ENCODE measurements around the gene GPC5. TPM values are rescaled to one million over a fixed set of nuclear protein-coding genes. Genes with fewer than 3 reads are reported as not detected.
"Not testable (repeated sequence)": the region's sequence is repeated elsewhere in the genome, so short reads cannot be mapped to it uniquely, and the experiment has no call there.

The GPC5 gene
- polyA plus RNA-seq, 12 donors = 0.23 to 1.4 (median 0.50) TPM; not detected in 2

- DNase-seq = no peak
Measured at GRCh38 chr13:92735909-92736308, 1337.5 kb downstream of the GPC5 start.

- DNase-seq = no peak
Measured at GRCh38 chr13:92739306-92739818, 1340.9 kb downstream of the GPC5 start.

- no peak for DNase-seq
Measured at GRCh38 chr13:92743992-92744391, 1345.6 kb downstream of the GPC5 start.

- no peak for DNase-seq
Measured at GRCh38 chr13:92745258-92745657, 1346.8 kb downstream of the GPC5 start.

- not testable (repeated sequence) for DNase-seq
Measured at GRCh38 chr13:92752705-92753104, 1354.3 kb downstream of the GPC5 start.

- DNase-seq = no peak
Measured at GRCh38 chr13:92761710-92762109, 1363.3 kb downstream of the GPC5 start.

- DNase-seq = no peak
Measured at GRCh38 chr13:92767468-92767867, 1369.0 kb downstream of the GPC5 start.

GRCh38 chr13:92768602-92769001 lies 1370.2 kb downstream of the GPC5 start:
- DNase-seq = no peak

GRCh38 chr13:92769046-92769445 lies 1370.6 kb downstream of the GPC5 start:
- no peak for DNase-seq

- DNase-seq = no peak
Measured at GRCh38 chr13:92775658-92776057, 1377.2 kb downstream of the GPC5 start.

- DNase-seq = no peak
Measured at GRCh38 chr13:92781965-92782690, 1383.7 kb downstream of the GPC5 start.

GRCh38 chr13:92802776-92803175 lies 1404.4 kb downstream of the GPC5 start:
- no peak for DNase-seq

GRCh38 chr13:92804346-92804745 lies 1405.9 kb downstream of the GPC5 start:
- no peak for DNase-seq

- no peak for DNase-seq
Measured at GRCh38 chr13:92804926-92805325, 1406.5 kb downstream of the GPC5 start.

- DNase-seq = no peak
Measured at GRCh38 chr13:92805766-92806165, 1407.3 kb downstream of the GPC5 start.

GRCh38 chr13:92806215-92806614 lies 1407.8 kb downstream of the GPC5 start:
- no peak for DNase-seq

GRCh38 chr13:92807353-92807752 lies 1408.9 kb downstream of the GPC5 start:
- DNase-seq = no peak

GRCh38 chr13:92807966-92808365 lies 1409.5 kb downstream of the GPC5 start:
- DNase-seq = no peak

GRCh38 chr13:92821324-92821723 lies 1422.9 kb downstream of the GPC5 start:
- DNase-seq = no peak

- DNase-seq = no peak
Measured at GRCh38 chr13:92823059-92823458, 1424.6 kb downstream of the GPC5 start.

GRCh38 chr13:92825938-92826596 lies 1427.6 kb downstream of the GPC5 start:
- no peak for DNase-seq

GRCh38 chr13:92827503-92827902 lies 1429.1 kb downstream of the GPC5 start:
- no peak for DNase-seq

GRCh38 chr13:92829930-92830329 lies 1431.5 kb downstream of the GPC5 start:
- DNase-seq = no peak

All from muscle of arm (tissue), 12 donors.